Measurements from ENCODE around the gene ANKRD9.
A peak's percentile ranks its signal among the peaks of the same experiment; 100 is the strongest.

The ANKRD9 gene

DNA sequence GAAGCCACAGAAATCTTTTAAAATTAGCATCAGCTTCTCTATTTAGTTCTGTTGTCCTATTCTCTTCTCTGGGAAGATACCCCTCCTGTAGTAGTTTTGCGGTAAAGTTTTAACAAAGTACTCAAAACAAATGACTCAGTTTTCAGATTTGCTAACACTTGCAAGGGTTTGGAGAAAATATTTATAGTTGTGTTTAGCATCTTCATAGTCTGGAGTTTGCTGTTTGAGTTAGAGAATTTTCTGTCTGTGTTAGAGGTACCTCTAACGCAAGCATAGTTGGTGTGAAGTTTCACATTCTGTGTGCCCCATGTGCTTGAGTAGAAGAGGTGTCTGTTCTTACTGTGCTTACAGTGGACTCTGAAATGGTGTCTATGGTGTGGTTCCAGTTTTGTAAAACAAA is 36.0 kb downstream of the ANKRD9 start:
- H3K27ac ChIP-seq, result no peak overlapping the region
- TF ChIP-seq, protein P1, sequence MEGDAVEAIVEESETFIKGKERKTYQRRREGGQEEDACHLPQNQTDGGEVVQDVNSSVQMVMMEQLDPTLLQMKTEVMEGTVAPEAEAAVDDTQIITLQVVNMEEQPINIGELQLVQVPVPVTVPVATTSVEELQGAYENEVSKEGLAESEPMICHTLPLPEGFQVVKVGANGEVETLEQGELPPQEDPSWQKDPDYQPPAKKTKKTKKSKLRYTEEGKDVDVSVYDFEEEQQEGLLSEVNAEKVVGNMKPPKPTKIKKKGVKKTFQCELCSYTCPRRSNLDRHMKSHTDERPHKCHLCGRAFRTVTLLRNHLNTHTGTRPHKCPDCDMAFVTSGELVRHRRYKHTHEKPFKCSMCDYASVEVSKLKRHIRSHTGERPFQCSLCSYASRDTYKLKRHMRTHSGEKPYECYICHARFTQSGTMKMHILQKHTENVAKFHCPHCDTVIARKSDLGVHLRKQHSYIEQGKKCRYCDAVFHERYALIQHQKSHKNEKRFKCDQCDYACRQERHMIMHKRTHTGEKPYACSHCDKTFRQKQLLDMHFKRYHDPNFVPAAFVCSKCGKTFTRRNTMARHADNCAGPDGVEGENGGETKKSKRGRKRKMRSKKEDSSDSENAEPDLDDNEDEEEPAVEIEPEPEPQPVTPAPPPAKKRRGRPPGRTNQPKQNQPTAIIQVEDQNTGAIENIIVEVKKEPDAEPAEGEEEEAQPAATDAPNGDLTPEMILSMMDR (conservative IDR thresholded peaks at IDR 0.05; ENCODE audit: low read depth), result no peak
- CTCF ChIA-PET, result interaction anchor here (0.7 kb wide), 2 partner anchors 39 to 400 kb away, joined by 3 read pairs; no protein-coding TSS in a partner anchor
- POLR2A ChIA-PET (ENCODE audit: low non-redundant PET), result no interaction called here
- no peak for DNase-seq (ENCODE audit: low spot score)

DNA sequence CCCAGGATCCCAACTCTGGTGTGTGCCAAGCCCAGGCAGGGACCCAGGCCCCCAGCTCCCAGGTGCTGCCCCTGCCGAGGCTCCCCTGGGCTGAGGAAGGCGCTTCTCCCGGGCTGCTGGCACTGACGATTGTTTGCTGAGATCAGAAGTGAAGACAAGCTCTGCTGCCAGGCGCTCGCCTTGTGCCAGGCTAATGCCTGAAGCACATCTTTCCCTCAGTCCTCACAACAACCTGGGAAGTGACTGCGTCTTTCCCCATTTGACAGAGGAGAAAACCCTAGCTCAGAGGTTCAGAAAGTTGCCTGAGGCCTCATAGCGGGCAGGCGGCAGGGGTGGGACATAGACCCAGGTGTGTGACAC is 36.8 kb downstream of the ANKRD9 start:
- no peak for DNase-seq (ENCODE audit: low spot score)
- TF ChIP-seq, protein P1 (conservative IDR thresholded peaks at IDR 0.05; ENCODE audit: low read depth), result no peak
- ChIA-PET POLR2A (ENCODE audit: low non-redundant PET) (no interaction called here), CTCF (interaction anchor here (0.6 to 0.7 kb wide), 2 partner anchors 14 to 401 kb away, joined by 3 to 6 read pairs; no protein-coding TSS in a partner anchor)
- H3K27ac ChIP-seq, result peak overlapping the region; percentile 26

DNA sequence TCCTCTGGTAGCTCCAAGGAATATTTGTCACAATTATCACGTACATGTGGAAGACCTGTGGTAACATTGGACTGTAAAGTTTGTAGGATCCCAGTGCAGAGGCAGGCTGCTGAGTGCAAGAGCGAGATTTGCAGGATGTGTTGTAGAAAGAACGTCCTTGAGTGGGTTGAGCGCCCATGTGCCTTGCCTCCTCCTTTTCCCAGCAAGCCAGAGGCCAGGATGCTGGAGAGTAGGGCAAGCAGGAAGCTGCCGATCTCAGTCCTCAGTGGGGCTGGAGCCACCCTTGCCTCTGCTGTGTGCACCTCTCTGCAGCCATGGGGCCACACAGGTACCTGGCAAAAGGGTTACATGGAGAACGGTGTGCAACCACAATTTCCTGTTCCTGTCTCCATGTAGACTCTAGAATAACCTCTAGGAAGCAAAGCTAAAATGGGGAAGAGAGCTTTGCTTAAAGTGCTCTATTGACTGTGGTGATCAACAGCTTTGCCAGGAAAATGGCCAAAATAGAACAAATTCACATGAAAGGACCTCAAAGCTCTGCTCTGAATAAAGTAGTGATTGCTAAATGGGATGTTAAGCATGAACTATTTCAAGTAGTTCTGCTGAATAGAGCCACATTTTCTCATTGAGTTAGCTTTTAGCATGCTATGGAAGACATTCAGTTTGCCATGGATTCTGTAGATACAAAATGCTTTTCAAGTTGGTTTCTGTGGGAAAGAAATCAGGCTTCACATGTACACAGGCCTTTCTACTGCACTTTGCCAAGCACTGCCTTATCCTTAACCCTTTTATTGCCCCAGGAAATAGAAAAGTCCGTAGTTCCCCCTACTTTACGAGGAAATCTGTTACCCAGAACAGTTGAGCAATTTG is 37.4 kb downstream of the ANKRD9 start:
- ChIA-PET CTCF (interaction anchor here (0.6 kb wide), 1 partner anchor 15 kb away, joined by 6 read pairs; no protein-coding TSS in a partner anchor), POLR2A (ENCODE audit: low non-redundant PET) (no interaction called here)
- DNase-seq (ENCODE audit: low spot score), result no peak
- TF ChIP-seq, protein P1 (conservative IDR thresholded peaks at IDR 0.05; ENCODE audit: low read depth), result no peak
- H3K27ac ChIP-seq, result peak overlapping the region; percentile 26

DNA sequence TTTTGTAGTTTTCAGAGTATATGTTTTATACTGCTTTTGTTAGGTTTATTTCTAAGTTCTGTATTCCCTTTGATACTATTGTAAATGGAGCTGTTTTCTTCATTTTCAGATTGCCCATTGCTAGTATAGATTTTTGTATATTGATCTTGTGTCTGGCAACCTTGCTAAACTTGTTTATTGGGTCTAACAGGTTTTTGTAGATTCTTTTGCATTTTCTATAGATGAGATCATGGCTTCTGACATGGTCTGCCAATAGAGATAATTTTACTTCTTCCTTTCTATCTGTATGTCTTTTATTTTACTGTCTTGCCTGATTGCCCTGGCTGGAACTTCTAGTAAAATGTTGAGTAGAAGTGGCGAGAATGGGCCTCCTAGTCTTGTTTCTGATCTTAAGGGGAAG is 40.3 kb downstream of the ANKRD9 start:
- POLR2A ChIA-PET (ENCODE audit: low non-redundant PET), result no interaction called here
- CTCF ChIA-PET, result no interaction called here
- TF ChIP-seq, protein P1 (conservative IDR thresholded peaks at IDR 0.05; ENCODE audit: low read depth), result no peak
- H3K27ac ChIP-seq, result no peak overlapping the region
- no peak for DNase-seq (ENCODE audit: low spot score)

DNA sequence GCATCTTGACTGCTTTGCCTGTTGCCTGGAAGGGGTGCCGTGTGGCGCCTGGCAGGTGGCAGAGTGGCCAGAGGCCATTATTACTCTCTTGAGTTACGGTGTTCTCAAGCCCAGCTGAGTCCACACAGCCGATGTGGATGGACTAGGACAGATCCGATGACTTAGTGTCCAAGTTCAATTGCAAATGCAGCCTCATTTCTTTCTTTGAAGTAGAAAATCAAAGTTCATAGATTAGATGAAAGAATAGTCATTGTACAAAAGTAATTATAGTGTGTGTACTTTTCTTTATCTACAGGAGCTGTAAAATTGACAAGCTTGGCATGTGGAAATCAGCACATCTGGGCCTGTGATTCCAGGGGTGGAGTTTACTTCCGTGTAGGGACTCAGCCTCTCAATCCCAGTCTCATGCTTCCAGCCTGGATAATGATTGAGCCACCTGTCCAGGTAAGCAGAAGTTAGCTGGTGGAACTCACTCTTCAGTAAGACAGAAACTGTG is 44.7 kb downstream of the ANKRD9 start:
- ChIA-PET CTCF (no interaction called here), POLR2A (ENCODE audit: low non-redundant PET) (interaction anchor here (0.5 kb wide), 1 partner anchor 51 kb away, joined by 10 read pairs; no protein-coding TSS in a partner anchor)
- TF ChIP-seq, protein P1 (conservative IDR thresholded peaks at IDR 0.05; ENCODE audit: low read depth), result no peak
- no peak for DNase-seq (ENCODE audit: low spot score)
- H3K27ac ChIP-seq, result peak overlapping the region; percentile 23; the same call in 1 of the 2 replicates

DNA sequence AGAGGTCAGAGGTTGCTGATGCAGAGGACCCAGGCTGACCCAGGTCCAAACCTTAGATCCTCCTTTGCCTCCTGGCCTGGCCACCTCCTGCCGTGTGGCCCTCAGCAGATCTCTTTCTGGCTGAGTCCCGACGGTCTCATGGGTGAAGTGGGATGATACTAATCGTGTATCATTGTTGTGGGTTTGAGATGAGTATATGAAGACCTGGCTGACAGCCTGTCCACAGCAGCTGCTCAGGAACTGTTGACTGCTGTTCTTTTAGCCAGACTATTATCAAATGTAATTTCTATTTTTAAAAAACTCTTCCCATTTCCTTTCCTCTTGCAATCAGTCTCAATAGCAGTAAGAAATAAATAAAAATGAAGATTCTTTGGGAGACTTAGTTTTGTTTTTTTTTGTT is 45.6 kb downstream of the ANKRD9 start:
- CTCF ChIA-PET, result no interaction called here
- H3K27ac ChIP-seq, result peak overlapping the region; percentile 27; the same call in 1 of the 2 replicates
- POLR2A ChIA-PET (ENCODE audit: low non-redundant PET), result no interaction called here
- no peak for DNase-seq (ENCODE audit: low spot score)
- TF ChIP-seq, protein P1 (conservative IDR thresholded peaks at IDR 0.05; ENCODE audit: low read depth), result no peak
